SK-N-SH (cell line): ENCODE data around the gene NEAT1. TPM values are rescaled to one million over a fixed set of nuclear protein-coding genes. Genes with fewer than 3 reads are reported as not detected.

ENCODE experiments used
- CTCF ChIA-PET: fragments of 300-600, 350-600 bp; formaldehyde crosslinking; extraction: SDS; loops from one replicate; lab custom pipeline; 2021; lab: Yijun Ruan, JAX
- POLR2A ChIA-PET: fragments of 350-600 bp; sonication (Branson Sonifier 250); formaldehyde crosslinking; extraction: SDS; loops from one replicate; lab custom pipeline; 2020; ENCODE audit warnings: antibody characterized with exemption, inconsistent platforms; lab: Yijun Ruan, JAX
- DNase-seq: peaks from one replicate; pipeline ENCODE4 v3.0.0; 2012
- H2AFZ ChIP-seq: fragments of 200-600 bp; sonication (generic); 2 replicates; pipeline ENCODE4 v1.8.1; 2016; ENCODE audit warnings: antibody characterized with exemption, mild to moderate bottlenecking, low read depth
- H3F3A ChIP-seq: fragments of 200-600 bp; sonication (generic); replicated peaks from 2 replicates; pipeline ENCODE3; 2016; ENCODE audit warnings: antibody characterized with exemption, mild to moderate bottlenecking; ENCODE audit not compliant: insufficient read depth
- H3K27ac ChIP-seq, 2 experiments: fragments of 200-500 bp in 1 of 2; fragments of 200-600 bp in 1 of 2; sonication (Bioruptor generic) in 1 of 2; sonication (generic), shearing (Covaris generic) in 1 of 2; 2 replicates each; pipeline versions ENCODE4 v1.5.1 to v1.6.1; 2014 to 2016; ENCODE audit warnings: low read depth in 2 of 2, inconsistent platforms in 1 of 2, low read length in 1 of 2, mild to moderate bottlenecking in 1 of 2, mixed read lengths in 1 of 2
- H3K27me3 ChIP-seq: fragments of 200-600 bp; sonication (generic), shearing (Covaris generic); 2 replicates; pipeline ENCODE4 v1.6.1; 2016; ENCODE audit warnings: mixed run types; ENCODE audit not compliant: insufficient read depth
- H3K36me3 ChIP-seq, 2 experiments: fragments of 200-500 bp in 1 of 2; fragments of 200-600 bp in 1 of 2; sonication (Bioruptor generic) in 1 of 2; sonication (generic) in 1 of 2; replicated peaks in 1 of 2; 2 replicates each; pipeline versions ENCODE3 to v1.5.1; 2014 to 2016; ENCODE audit warnings: low read length in 1 of 2, mild to moderate bottlenecking in 1 of 2; ENCODE audit not compliant: insufficient read depth in 2 of 2, control insufficient read depth in 1 of 2
- H3K4me1 ChIP-seq, 2 experiments: fragments of 200-500 bp in 1 of 2; fragments of 200-600 bp in 1 of 2; sonication (Bioruptor generic) in 1 of 2; sonication (generic), shearing (Covaris generic) in 1 of 2; 2 replicates each; pipeline versions ENCODE4 v1.5.1 to v1.6.1; 2014 to 2016; ENCODE audit warnings: low read depth in 1 of 2, low read length in 1 of 2, mixed run types in 1 of 2; ENCODE audit not compliant: insufficient read depth in 2 of 2, control insufficient read depth in 1 of 2
- H3K4me2 ChIP-seq: fragments of 200-600 bp; sonication (generic), shearing (Covaris generic); 2 replicates; pipeline ENCODE4 v1.6.1; 2017; ENCODE audit warnings: mixed run types
- H3K4me3 ChIP-seq, 2 experiments: fragments of 200-500 bp in 1 of 2; fragments of 200-600 bp in 1 of 2; sonication (Bioruptor generic) in 1 of 2; sonication (generic), shearing (Covaris generic) in 1 of 2; 2 replicates each; pipeline versions ENCODE4 v1.5.1 to v1.8.1; 2014 to 2016; ENCODE audit warnings: low read depth in 2 of 2, inconsistent platforms in 1 of 2, low read length in 1 of 2, mild to moderate bottlenecking in 1 of 2, mixed read lengths in 1 of 2, moderate library complexity in 1 of 2
- H3K79me2 ChIP-seq: fragments of 200-600 bp; sonication (generic); 2 replicates; pipeline ENCODE4 v1.8.1; 2017; ENCODE audit warnings: mild to moderate bottlenecking; ENCODE audit not compliant: insufficient read depth
- H3K9ac ChIP-seq: fragments of 200-600 bp; sonication (generic); 2 replicates; pipeline ENCODE4 v1.6.1; 2017; ENCODE audit warnings: mixed run types
- H3K9me2 ChIP-seq: fragments of 200-600 bp; sonication (generic); 2 replicates; pipeline ENCODE4 v1.6.1; 2017; ENCODE audit warnings: mixed run types
- H3K9me3 ChIP-seq: fragments of 200-600 bp; sonication (generic); 2 replicates; pipeline ENCODE4 v1.6.1; 2017; ENCODE audit warnings: mixed run types, mild to moderate bottlenecking, moderate library complexity
- H4K20me1 ChIP-seq: fragments of 200-600 bp; sonication (generic); 2 replicates; pipeline ENCODE4 v1.6.1; 2017; ENCODE audit warnings: mild to moderate bottlenecking, mixed run types; ENCODE audit not compliant: insufficient read depth
- CTCF ChIP-seq: fragments of 200-600 bp; sonication (generic); IDR thresholded peaks from 2 replicates; pipeline ENCODE4 v1.6.1; 2017; ENCODE audit warnings: antibody characterized with exemption, mild to moderate bottlenecking, moderate library complexity
- ELF1 ChIP-seq: IDR thresholded peaks from 2 replicates; pipeline ENCODE4 v1.4.0; 2012
- GABPA ChIP-seq: IDR thresholded peaks from 2 replicates; pipeline ENCODE4 v1.4.0; 2012; ENCODE audit warnings: low read depth, mild to moderate bottlenecking
- IRF3 ChIP-seq: fragments of 150-350 bp; IDR thresholded peaks from 2 replicates; pipeline ENCODE4 v1.6.1; 2016; ENCODE audit warnings: mild to moderate bottlenecking, low read depth, low read length
- MAX ChIP-seq: IDR thresholded peaks from 2 replicates; pipeline ENCODE4 v1.4.0; 2012; ENCODE audit warnings: low read depth
- MEF2A ChIP-seq: IDR thresholded peaks from 2 replicates; pipeline ENCODE4 v1.4.0; 2012; ENCODE audit warnings: low read depth, borderline replicate concordance
- MXI1 ChIP-seq: IDR thresholded peaks from 2 replicates; pipeline ENCODE4 v1.6.1; 2012; ENCODE audit warnings: mild to moderate bottlenecking, low read depth, low read length, improper control_type of control experiment
- NRF1 ChIP-seq: IDR thresholded peaks from 2 replicates; pipeline ENCODE4 v1.6.1; 2012; ENCODE audit warnings: low read depth, mild to moderate bottlenecking, low read length
- POLR2AphosphoS5 ChIP-seq: IDR thresholded peaks from 2 replicates; pipeline ENCODE4 v1.6.1; 2012; ENCODE audit warnings: low read depth, low read length
- RFX5 ChIP-seq: IDR thresholded peaks from 2 replicates; pipeline ENCODE4 v1.6.1; 2012; ENCODE audit warnings: mild to moderate bottlenecking, improper control_type of control experiment, low read length
- SMC3 ChIP-seq: IDR thresholded peaks from 2 replicates; pipeline ENCODE4 v1.6.1; 2012; ENCODE audit warnings: low read depth, low read length, improper control_type of control experiment
- TAF1 ChIP-seq: IDR thresholded peaks from 2 replicates; pipeline ENCODE4 v1.6.1; 2012; ENCODE audit warnings: low read depth, mild to moderate bottlenecking, low read length, moderate library complexity, borderline replicate concordance
- TCF12 ChIP-seq: IDR thresholded peaks from 2 replicates; pipeline ENCODE4 v1.4.0; 2012
- WGBS: methylation state at CpG from one replicate; pipeline ENCODE4 v1.1.6; 2017; ENCODE audit warnings: low lambda C conversion rate; 5-methylcytosine and 5-hydroxymethylcytosine counted together
- polyA plus RNA-seq, 3 experiments: library from polyadenylated mRNA; depleted of rRNA; stranded (reverse); fragments of >200 nt; gene quantifications; 2 replicates each; pipeline ENCODE4 v1.2.3, GENCODE V29; 2012
- TF ChIP-seq, protein P1 (sequence below): IDR thresholded peaks from 2 replicates; pipeline ENCODE4 v1.4.0; 2012; ENCODE audit warnings: low read depth, borderline replicate concordance

The NEAT1 gene
- polyA plus RNA-seq, 1 of the 3 experiments (the other 2 are of a cell fraction): 435 TPM

- H3K27ac ChIP-seq: peak within 1 kb of the TSS; percentile 76 to 99; a peak in 3 of 4 replicates
These were observed 36.1 kb upstream of the NEAT1 start, which contains the start of gene FRMD8 for GRCh38 chr11:65386307-65387140. TSS of gene FRMD8 (plus strand) at chr11:65386637. CDS start at chr11:65387037, 400 bp downstream.

DNA sequence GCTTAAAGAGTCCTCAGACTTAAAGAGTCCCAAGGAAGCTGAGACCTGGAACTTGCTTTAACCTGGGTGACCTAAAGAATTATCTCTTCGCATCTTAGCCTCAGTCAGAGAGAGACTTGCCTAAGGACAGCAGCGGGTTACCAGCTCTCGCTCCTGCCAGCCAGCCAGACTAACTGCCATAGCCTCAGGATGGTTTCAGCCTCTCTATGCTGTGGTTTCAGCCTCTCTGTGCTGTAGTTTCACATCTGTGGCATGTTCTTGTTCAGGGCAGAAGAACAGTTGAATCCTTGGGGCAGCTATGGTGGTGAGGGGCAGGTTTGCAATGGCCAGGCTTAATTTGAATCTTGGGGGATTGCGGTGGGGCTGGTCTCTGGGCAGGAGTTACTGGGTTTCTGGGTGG, 33.9 kb upstream of the NEAT1 start:
- DNase-seq: no peak
- 92% methylated on average over 4 of the region's 4 CpGs for WGBS
- H3K4me2 ChIP-seq: peak overlapping the region; percentile 88
- H3K9me2 ChIP-seq: no peaks in the 10 kb centered on the region
- peaks cover 0 to 7% of the 10 kb centered on the region in 2 experiments for H3K36me3 ChIP-seq
- no peaks in the 10 kb centered on the region for H3K9me3 ChIP-seq
- H3K4me3 ChIP-seq: peak overlapping the region in 1 of 2 experiments; percentile 17; a peak in 1 of 4 replicates
- H3K9ac ChIP-seq: no peak overlapping the region
- POLR2A ChIA-PET: interaction anchor here (0.7 to 4.7 kb wide), 4 partner anchors 35 to 878 kb away, joined by 3 to 21 read pairs (median 4); partner anchors contain the start of gene NEAT1
- CTCF ChIA-PET: interaction anchor here (1.6 to 6.6 kb wide), 3 partner anchors 27 to 30 kb away, joined by 3 to 47 read pairs (median 4); no protein-coding TSS in a partner anchor
- no peak overlapping the region for H2AFZ ChIP-seq
- H3K79me2 ChIP-seq: peaks cover 67% of the 10 kb centered on the region
- H4K20me1 ChIP-seq: 0 out of 2 replicates have a peak, but pooled peaks cover 3% of the 10 kb centered on the region
- H3K27me3 ChIP-seq: no peaks in the 10 kb centered on the region
- TF ChIP-seq MEF2A (no peak), MAX (no peak), CTCF (no peak), MXI1 (no peak), IRF3 (no peak)
- peaks cover 7% of the 10 kb centered on the region for H3F3A ChIP-seq
- H3K27ac ChIP-seq: no peak overlapping the region
- H3K4me1 ChIP-seq: peaks cover 39 to 40% of the 10 kb centered on the region in 2 experiments; a peak in 2 of 4 replicates

More at GRCh38 chr11:65386307-65387140, 36.1 kb upstream of the NEAT1 start, which contains the start of gene FRMD8:
- H3K9ac ChIP-seq: peak within 1 kb of the TSS; percentile 91
- peak within 1 kb of the TSS; percentile 91 for H2AFZ ChIP-seq
- H3K79me2 ChIP-seq: peaks cover 59% of the 10 kb centered on the region
- no peaks in the 10 kb centered on the region for H3K27me3 ChIP-seq
- POLR2A ChIA-PET: interaction anchor here (1.7 to 4.7 kb wide), 4 partner anchors 30 to 114 kb away, joined by 4 to 21 read pairs (median 5); partner anchors contain the start of gene NEAT1
- H3K4me2 ChIP-seq: peak within 1 kb of the TSS; percentile 88
- H3K9me3 ChIP-seq: no peaks in the 10 kb centered on the region
- H3K9me2 ChIP-seq: no peaks in the 10 kb centered on the region
- no peaks in the 10 kb centered on the region for H4K20me1 ChIP-seq
- peaks cover 47 to 55% of the 10 kb centered on the region in 2 experiments; a peak in 3 of 4 replicates for H3K4me1 ChIP-seq
- peak; percentile 99 for DNase-seq
- TF ChIP-seq POLR2AphosphoS5: peak; percentile 70
- no peak for TF ChIP-seq RFX5
- peak; percentile 83 for TF ChIP-seq ELF1
- TF ChIP-seq NRF1: peak; percentile 79
- TF ChIP-seq, protein P1, sequence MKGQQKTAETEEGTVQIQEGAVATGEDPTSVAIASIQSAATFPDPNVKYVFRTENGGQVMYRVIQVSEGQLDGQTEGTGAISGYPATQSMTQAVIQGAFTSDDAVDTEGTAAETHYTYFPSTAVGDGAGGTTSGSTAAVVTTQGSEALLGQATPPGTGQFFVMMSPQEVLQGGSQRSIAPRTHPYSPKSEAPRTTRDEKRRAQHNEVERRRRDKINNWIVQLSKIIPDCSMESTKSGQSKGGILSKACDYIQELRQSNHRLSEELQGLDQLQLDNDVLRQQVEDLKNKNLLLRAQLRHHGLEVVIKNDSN: 0 out of 2 replicates have a peak, but pooled peaks have one; percentile 6
- TF ChIP-seq MAX: peak; percentile 88
- TF ChIP-seq MXI1: peak; percentile 57; the same call in 1 of the 2 replicates
- peak; percentile 51; the same call in 1 of the 2 replicates for TF ChIP-seq GABPA
- TF ChIP-seq TAF1: peak; percentile 56
- no peak for TF ChIP-seq SMC3
- no peak for TF ChIP-seq TCF12
- 3% methylated on average over 24 of the region's 76 CpGs for WGBS
- H3F3A ChIP-seq: peaks cover 27% of the 10 kb centered on the region
- no peaks in the 10 kb centered on the region for H3K36me3 ChIP-seq
- H3K4me3 ChIP-seq: peak within 1 kb of the TSS; percentile 65 to 90
- CTCF ChIA-PET: interaction anchor here (1.0 to 6.6 kb wide), 5 partner anchors 20 to 112 kb away, joined by 3 to 47 read pairs (median 5); no protein-coding TSS in a partner anchor
